ENCODE measurements around the gene ZNF800. TPM values are rescaled to one million over a fixed set of nuclear protein-coding genes. Genes with fewer than 3 reads are reported as not detected.

Gene ZNF800
- total and polyA plus RNA-seq, 4 donors: 4.8 to 15.2 (median 12.8) TPM

- no peaks in the 10 kb centered on the region for H3K9me3 ChIP-seq (ENCODE audit: control insufficient read depth in 4 of 4, low read length in 3 of 4)
- peaks cover 0 to 19% (median 9%) of the 10 kb centered on the region in 4 donors for H3K36me3 ChIP-seq (ENCODE audit: control insufficient read depth in 4 of 4, insufficient read depth in 3 of 4, low read depth in 1 of 4, low read length in 3 of 4)
- 49% methylated on average over 9 of the region's 9 CpGs for WGBS
- TF ChIP-seq FOXA1 (IDR thresholded peaks at IDR 0.05): no peak
- H3K27ac ChIP-seq (ENCODE audit: low read depth in 1 of 2, low read length in 2 of 2): peak overlapping the region; percentile 97
- peaks cover 6 to 26% (median 15%) of the 10 kb centered on the region in 4 donors for H3K4me1 ChIP-seq (ENCODE audit: control insufficient read depth in 4 of 4, insufficient read depth in 4 of 4, low read length in 3 of 4)
- H3K4me3 ChIP-seq (ENCODE audit: low read depth in 1 of 3, low read length in 3 of 3): peak overlapping the region; percentile 68 to 100 (median 91)
- H3K27me3 ChIP-seq (ENCODE audit: control insufficient read depth in 4 of 4, insufficient read depth in 4 of 4, low read length in 3 of 4): no peaks in the 10 kb centered on the region
- peak overlapping the region; percentile 67 to 81 for H3K9ac ChIP-seq (ENCODE audit: low read depth in 1 of 2, low read length in 2 of 2)
- no peak for DNase-seq (ENCODE audit: low spot score)
These were observed 1.5 kb downstream of the ZNF800 start for GRCh38 chr7:127390817-127391590.

DNA sequence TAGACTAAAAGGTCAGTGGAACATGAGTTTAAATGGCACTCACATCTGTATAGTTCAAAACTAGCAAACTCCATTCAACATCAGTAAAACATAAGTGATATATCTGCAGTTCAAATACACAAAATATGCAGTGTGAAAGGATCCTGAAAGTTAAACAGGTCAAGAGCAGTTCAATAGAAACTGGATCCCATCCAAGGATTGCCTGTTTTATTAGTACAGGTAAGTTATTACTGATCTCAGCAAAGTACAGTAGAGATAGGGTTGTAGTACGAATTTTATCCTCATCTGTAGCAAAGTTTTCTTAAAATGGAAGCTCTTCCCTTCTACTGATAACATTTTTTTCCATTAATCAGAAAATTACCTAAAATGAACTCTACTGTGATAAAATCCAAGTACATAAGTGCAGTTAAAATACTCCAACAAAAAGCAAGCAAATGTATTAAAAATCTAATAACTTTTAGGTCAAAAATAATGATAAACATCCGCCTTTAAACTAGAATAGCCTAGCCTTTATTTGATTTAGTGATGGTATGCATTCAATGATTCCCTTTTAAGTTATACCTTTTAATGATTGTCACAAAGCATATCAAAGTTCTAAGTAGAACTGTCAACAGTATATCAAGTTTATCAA, 2.2 kb downstream of the ZNF800 start:
- Histone ChIP-seq H3K9ac (ENCODE audit: low read depth in 1 of 2, low read length in 2 of 2) (peak overlapping the region in 1 of 2 donors; percentile 33), H3K4me3 (ENCODE audit: low read depth in 1 of 3, low read length in 3 of 3) (no peak overlapping the region), H3K4me1 (ENCODE audit: control insufficient read depth in 4 of 4, insufficient read depth in 4 of 4, low read length in 3 of 4) (peaks cover 6 to 26% (median 15%) of the 10 kb centered on the region in 4 donors), H3K36me3 (ENCODE audit: control insufficient read depth in 4 of 4, insufficient read depth in 3 of 4, low read depth in 1 of 4, low read length in 3 of 4) (peaks cover 0 to 20% (median 9%) of the 10 kb centered on the region in 4 donors), H3K27ac (ENCODE audit: low read depth in 1 of 2, low read length in 2 of 2) (no peak overlapping the region), H3K9me3 (ENCODE audit: control insufficient read depth in 4 of 4, low read length in 3 of 4) (no peaks in the 10 kb centered on the region), H3K27me3 (ENCODE audit: control insufficient read depth in 4 of 4, insufficient read depth in 4 of 4, low read length in 3 of 4) (no peaks in the 10 kb centered on the region)
- 82% methylated on average over 2 of the region's 2 CpGs for WGBS
- no peak for TF ChIP-seq YY1 (IDR thresholded peaks at IDR 0.05)
- TF ChIP-seq GABPA (IDR thresholded peaks at IDR 0.05 in 1 of 2, conservative IDR thresholded peaks at IDR 0.05 in 1 of 2): no peak
- DNase-seq (ENCODE audit: low spot score): no peak

DNA sequence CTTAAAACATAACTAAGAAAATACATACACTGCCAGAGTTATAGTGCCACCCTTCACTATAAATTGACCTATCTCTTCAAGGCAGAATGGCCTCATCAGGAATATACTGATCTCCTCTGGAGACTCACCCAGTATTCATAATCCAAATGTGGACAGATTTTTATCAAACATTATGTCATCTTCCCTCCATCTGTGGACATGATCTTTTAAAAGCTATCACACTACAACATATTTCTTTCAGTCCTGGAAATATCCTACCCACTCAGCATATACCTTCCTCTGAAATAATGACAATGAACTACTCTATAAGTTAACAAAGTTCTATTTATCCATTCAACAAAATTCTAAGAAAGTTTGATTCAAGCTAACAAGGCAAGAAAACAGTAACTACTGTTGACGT, 3.2 kb downstream of the ZNF800 start:
- Histone ChIP-seq H3K4me1 (ENCODE audit: control insufficient read depth in 4 of 4, insufficient read depth in 4 of 4, low read length in 3 of 4) (peaks cover 6 to 26% (median 15%) of the 10 kb centered on the region in 4 donors), H3K9ac (ENCODE audit: low read depth in 1 of 2, low read length in 2 of 2) (no peak overlapping the region), H3K36me3 (ENCODE audit: control insufficient read depth in 4 of 4, insufficient read depth in 3 of 4, low read depth in 1 of 4, low read length in 3 of 4) (peaks cover 0 to 20% (median 10%) of the 10 kb centered on the region in 4 donors), H3K27me3 (ENCODE audit: control insufficient read depth in 4 of 4, insufficient read depth in 4 of 4, low read length in 3 of 4) (no peaks in the 10 kb centered on the region), H3K4me3 (ENCODE audit: low read depth in 1 of 3, low read length in 3 of 3) (no peak overlapping the region), H3K27ac (ENCODE audit: low read depth in 1 of 2, low read length in 2 of 2) (no peak overlapping the region), H3K9me3 (ENCODE audit: control insufficient read depth in 4 of 4, low read length in 3 of 4) (no peaks in the 10 kb centered on the region)
- no peak for DNase-seq (ENCODE audit: low spot score)
- 93% methylated on average over 1 of the region's 1 CpG for WGBS
- no peak for TF ChIP-seq EGR1 (IDR thresholded peaks at IDR 0.05; ENCODE audit: low read depth in 2 of 2)
- no peak for TF ChIP-seq GABPA (IDR thresholded peaks at IDR 0.05 in 1 of 2, conservative IDR thresholded peaks at IDR 0.05 in 1 of 2)
- TF ChIP-seq REST (IDR thresholded peaks at IDR 0.05): no peak
- no peak for TF ChIP-seq CTCF (IDR thresholded peaks at IDR 0.05; ENCODE audit: low read depth, low read length, missing input control)
- TF ChIP-seq FOXA1 (IDR thresholded peaks at IDR 0.05): no peak
- TF ChIP-seq TAF1 (conservative IDR thresholded peaks at IDR 0.05): no peak
- TF ChIP-seq FOXA2 (IDR thresholded peaks at IDR 0.05): no peak
- TF ChIP-seq, protein P1, sequence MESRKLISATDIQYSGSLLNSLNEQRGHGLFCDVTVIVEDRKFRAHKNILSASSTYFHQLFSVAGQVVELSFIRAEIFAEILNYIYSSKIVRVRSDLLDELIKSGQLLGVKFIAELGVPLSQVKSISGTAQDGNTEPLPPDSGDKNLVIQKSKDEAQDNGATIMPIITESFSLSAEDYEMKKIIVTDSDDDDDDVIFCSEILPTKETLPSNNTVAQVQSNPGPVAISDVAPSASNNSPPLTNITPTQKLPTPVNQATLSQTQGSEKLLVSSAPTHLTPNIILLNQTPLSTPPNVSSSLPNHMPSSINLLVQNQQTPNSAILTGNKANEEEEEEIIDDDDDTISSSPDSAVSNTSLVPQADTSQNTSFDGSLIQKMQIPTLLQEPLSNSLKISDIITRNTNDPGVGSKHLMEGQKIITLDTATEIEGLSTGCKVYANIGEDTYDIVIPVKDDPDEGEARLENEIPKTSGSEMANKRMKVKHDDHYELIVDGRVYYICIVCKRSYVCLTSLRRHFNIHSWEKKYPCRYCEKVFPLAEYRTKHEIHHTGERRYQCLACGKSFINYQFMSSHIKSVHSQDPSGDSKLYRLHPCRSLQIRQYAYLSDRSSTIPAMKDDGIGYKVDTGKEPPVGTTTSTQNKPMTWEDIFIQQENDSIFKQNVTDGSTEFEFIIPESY (IDR thresholded peaks at IDR 0.05): no peak
- TF ChIP-seq JUND (IDR thresholded peaks at IDR 0.05): no peak
- no peak for TF ChIP-seq YY1 (IDR thresholded peaks at IDR 0.05)
- TF ChIP-seq SP1 (IDR thresholded peaks at IDR 0.05): no peak
- no peak for TF ChIP-seq RXRA (IDR thresholded peaks at IDR 0.05)
- TF ChIP-seq, protein P2, sequence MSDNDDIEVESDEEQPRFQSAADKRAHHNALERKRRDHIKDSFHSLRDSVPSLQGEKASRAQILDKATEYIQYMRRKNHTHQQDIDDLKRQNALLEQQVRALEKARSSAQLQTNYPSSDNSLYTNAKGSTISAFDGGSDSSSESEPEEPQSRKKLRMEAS (IDR thresholded peaks at IDR 0.05): no peak
- no peak for TF ChIP-seq ATF3 (IDR thresholded peaks at IDR 0.05)

All from liver (tissue), 9 donors.